HCT116 (cell line): ENCODE results near the gene ADD3. TPM values are rescaled to one million over a fixed set of nuclear protein-coding genes. Genes with fewer than 3 reads are reported as not detected.

ENCODE experiments used
- ATAC-seq: fragments of 200-7000 bp; cut with Tn5 transposase; 2 replicates; pipeline ENCODE4 v1.9.1; 2020; ENCODE audit warnings: mild to moderate bottlenecking, moderate library complexity
- BruUV-seq: library from RNA; stranded (reverse); fragments of 400-500 nt; replicated peaks from 2 replicates; lab custom pipeline; 2021; lab: Mats Ljungman, UMichigan
- CTCF ChIA-PET: fragments of 300-600 bp; sonication (Branson Sonifier 250); formaldehyde crosslinking; loops from one replicate; lab custom pipeline; 2021; ENCODE audit warnings: antibody characterized with exemption; lab: Charles Lee
- POLR2A ChIA-PET: fragments of 300-600, 350-600 bp; sonication (Branson Sonifier 250); formaldehyde crosslinking; loops from one replicate; lab custom pipeline; 2021; ENCODE audit warnings: antibody characterized with exemption; lab: Charles Lee
- RAD21 ChIA-PET, 2 experiments: fragments of 300-600 bp; sonication (Branson Sonifier 250); formaldehyde crosslinking; loops; one replicate each; lab custom pipeline; 2023; ENCODE audit warnings: low total read pairs in 2 of 2; ENCODE audit not compliant: uncharacterized antibody in 2 of 2, unreplicated experiment in 2 of 2, low non-redundant PET in 1 of 2; lab: Charles Lee
- DNase-seq: peaks from one replicate; pipeline ENCODE4 v3.0.0-alpha.2; 2010; ENCODE audit warnings: low read depth, low spot score
- H2AFZ ChIP-seq: fragments of 200-600 bp; shearing (Covaris generic), sonication (generic); 2 replicates; pipeline ENCODE4 v1.6.1; 2017; ENCODE audit warnings: low read depth, mixed run types, mixed read lengths, antibody characterized with exemption, low read length; ENCODE audit not compliant: poor library complexity, severe bottlenecking
- H3K27ac ChIP-seq: 2 replicates; pipeline ENCODE4 v1.5.1; 2012; ENCODE audit warnings: low read depth, low read length
- H3K27me3 ChIP-seq: fragments of 200-600 bp; sonication (generic); 2 replicates; pipeline ENCODE4 v1.6.1; 2016; ENCODE audit warnings: mixed run types, low read length, mixed read lengths; ENCODE audit not compliant: insufficient read depth
- H3K36me3 ChIP-seq, 2 experiments: fragments of 200-500 bp in 1 of 2; fragments of 200-600 bp in 1 of 2; sonication (Bioruptor generic) in 1 of 2; sonication (generic) in 1 of 2; 2 replicates each; pipeline versions ENCODE4 v1.5.1 to v1.6.1; 2014 to 2016; ENCODE audit warnings: low read length in 2 of 2, inconsistent platforms in 1 of 2, mixed read lengths in 1 of 2, mixed run types in 1 of 2; ENCODE audit not compliant: insufficient read depth in 2 of 2, control insufficient read depth in 1 of 2
- H3K4me1 ChIP-seq, 2 experiments: fragments of 200-600 bp in 1 of 2; sonication (generic) in 1 of 2; 2 replicates each; pipeline versions ENCODE4 v1.5.1 to v1.6.1; 2012 to 2017; ENCODE audit warnings: low read length in 2 of 2, inconsistent platforms in 1 of 2, mild to moderate bottlenecking in 1 of 2, mixed read lengths in 1 of 2, mixed run types in 1 of 2, moderate library complexity in 1 of 2; ENCODE audit not compliant: insufficient read depth in 2 of 2, control insufficient read depth in 1 of 2
- H3K4me2 ChIP-seq: fragments of 200-600 bp; sonication (generic); 2 replicates; pipeline ENCODE4 v1.6.1; 2017; ENCODE audit warnings: mixed run types, low read length, mixed read lengths
- H3K4me3 ChIP-seq, 2 experiments: fragments of 200-600 bp in 1 of 2; sonication (generic) in 1 of 2; replicated peaks in 1 of 2; 2 replicates each; pipeline ENCODE4 v1.5.1; 2011 to 2016; ENCODE audit warnings: low read length in 2 of 2, control low read depth in 1 of 2, low read depth in 1 of 2, mild to moderate bottlenecking in 1 of 2, mixed read lengths in 1 of 2, mixed run types in 1 of 2
- H3K79me2 ChIP-seq: fragments of 200-600 bp; sonication (generic); 2 replicates; pipeline ENCODE4 v1.6.1; 2017; ENCODE audit warnings: mild to moderate bottlenecking, mixed run types, low read length, moderate library complexity, mixed read lengths; ENCODE audit not compliant: insufficient read depth
- H3K9ac ChIP-seq: fragments of 200-600 bp; sonication (generic); 2 replicates; pipeline ENCODE4 v1.6.1; 2016; ENCODE audit warnings: low read length, mixed read lengths
- H3K9me2 ChIP-seq: fragments of 200-600 bp; sonication (generic), shearing (Covaris generic); 2 replicates; pipeline ENCODE4 v1.6.1; 2017; ENCODE audit warnings: mixed run types, mild to moderate bottlenecking, moderate library complexity; ENCODE audit not compliant: insufficient read depth
- H3K9me3 ChIP-seq, 2 experiments: fragments of 200-500 bp in 1 of 2; fragments of 200-600 bp in 1 of 2; sonication (Bioruptor generic) in 1 of 2; sonication (generic) in 1 of 2; 2 replicates each; pipeline ENCODE4 v1.6.1; 2014 to 2017; ENCODE audit warnings: low read length in 2 of 2, mixed read lengths in 2 of 2, inconsistent platforms in 1 of 2, low read depth in 1 of 2, mild to moderate bottlenecking in 1 of 2, mixed run types in 1 of 2, moderate library complexity in 1 of 2; ENCODE audit not compliant: control insufficient read depth in 1 of 2, insufficient read depth in 1 of 2
- H4K20me1 ChIP-seq: fragments of 200-600 bp; sonication (generic), shearing (Covaris generic); 2 replicates; pipeline ENCODE4 v1.6.1; 2017; ENCODE audit warnings: mixed run types, mild to moderate bottlenecking, moderate library complexity; ENCODE audit not compliant: insufficient read depth
- ATF3 ChIP-seq: IDR thresholded peaks from 2 replicates; pipeline ENCODE4 v1.6.1; 2012
- CBX3 ChIP-seq: IDR thresholded peaks from 2 replicates; pipeline ENCODE4 v1.6.1; 2012; ENCODE audit warnings: low read depth
- CEBPB ChIP-seq: IDR thresholded peaks from 2 replicates; pipeline ENCODE4 v1.6.1; 2012; ENCODE audit warnings: low read depth
- CTCF ChIP-seq, 3 experiments: fragments of 200-600 bp in 1 of 3; sonication (generic) in 1 of 3; IDR thresholded peaks in 2 of 3; conservative IDR thresholded peaks in 1 of 3; 2 replicates each; pipeline ENCODE4 v1.5.1; 2012 to 2017; ENCODE audit warnings: low read depth in 2 of 3, low read length in 2 of 3, antibody characterized with exemption in 1 of 3, borderline replicate concordance in 1 of 3, control low read depth in 1 of 3, mild to moderate bottlenecking in 1 of 3, mixed read lengths in 1 of 3, mixed run types in 1 of 3, moderate library complexity in 1 of 3; ENCODE audit not compliant: insufficient read depth in 1 of 3
- EGR1 ChIP-seq: IDR thresholded peaks from 2 replicates; pipeline ENCODE4 v1.6.1; 2012; ENCODE audit warnings: low read depth
- ELF1 ChIP-seq: IDR thresholded peaks from 2 replicates; pipeline ENCODE4 v1.6.1; 2012; ENCODE audit warnings: low read depth, borderline replicate concordance
- EZH2phosphoT487 ChIP-seq: fragments of 200-600 bp; IDR thresholded peaks from 2 replicates; pipeline ENCODE4 v1.6.1; 2018; ENCODE audit warnings: antibody characterized with exemption, borderline replicate concordance
- FOSL1 ChIP-seq: IDR thresholded peaks from 2 replicates; pipeline ENCODE4 v1.6.1; 2012; ENCODE audit warnings: low read depth
- JUND ChIP-seq: IDR thresholded peaks from 2 replicates; pipeline ENCODE4 v1.6.1; 2012
- MAX ChIP-seq: IDR thresholded peaks from 2 replicates; pipeline ENCODE4 v1.6.1; 2012
- POLR2A ChIP-seq: IDR thresholded peaks from 2 replicates; pipeline ENCODE4 v1.7.0; 2011; ENCODE audit warnings: borderline replicate concordance; ENCODE audit not compliant: insufficient read depth, insufficient read length; ENCODE audit errors: extremely low read depth
- POLR2AphosphoS5 ChIP-seq: IDR thresholded peaks from 2 replicates; pipeline ENCODE4 v1.6.1; 2011; ENCODE audit warnings: mild to moderate bottlenecking, low read depth, low read length, moderate library complexity
- RAD21 ChIP-seq: IDR thresholded peaks from 2 replicates; pipeline ENCODE4 v1.6.1; 2012; ENCODE audit warnings: low read depth, mild to moderate bottlenecking
- SIN3A ChIP-seq: IDR thresholded peaks from 2 replicates; pipeline ENCODE4 v1.6.1; 2012; ENCODE audit warnings: low read depth
- SP1 ChIP-seq: IDR thresholded peaks from 2 replicates; pipeline ENCODE4 v1.6.1; 2012; ENCODE audit warnings: low read depth
- TCF7L2 ChIP-seq: IDR thresholded peaks from 2 replicates; pipeline ENCODE4 v1.7.0; 2011; ENCODE audit warnings: borderline replicate concordance, inconsistent platforms; ENCODE audit not compliant: insufficient read depth, insufficient read length; ENCODE audit errors: extremely low read depth
- YY1 ChIP-seq: IDR thresholded peaks from 2 replicates; pipeline ENCODE4 v1.6.1; 2011; ENCODE audit warnings: low read length, low read depth, moderate library complexity, mild to moderate bottlenecking; ENCODE audit not compliant: insufficient replicate concordance; ENCODE audit errors: extremely low read depth
- ZBTB33 ChIP-seq: IDR thresholded peaks from 2 replicates; pipeline ENCODE4 v1.6.1; 2011; ENCODE audit warnings: mild to moderate bottlenecking, low read length, moderate library complexity; ENCODE audit not compliant: insufficient replicate concordance; ENCODE audit errors: extremely low read depth
- ZFX ChIP-seq: fragments of 450-650 bp; IDR thresholded peaks from 2 replicates; pipeline ENCODE4 v1.6.1; 2017
- ZNF274 ChIP-seq: fragments of 200-500 bp; sonication (Bioruptor generic); IDR thresholded peaks from 2 replicates; pipeline ENCODE4 v1.6.1; 2014; ENCODE audit warnings: mild to moderate bottlenecking, low read depth, low read length, inconsistent platforms
- intact Hi-C: fragments of 100-400 bp; cut with micrococcal nuclease; formaldehyde crosslinking; loops from 2 replicates; pipeline ENCODE4 v1.10.0; 2022
- total RNA-seq: library from RNA; stranded (reverse); gene quantifications from one replicate; pipeline ENCODE4 v1.2.1, GENCODE V29; 2021; ENCODE audit not compliant: unreplicated experiment

ADD3 gene
- total RNA-seq, 1 experiment from 2014 or later, result 41.1 TPM

GRCh38 chr10:110163841-110164240 is 156.1 kb downstream of the ADD3 start:
- Histone ChIP-seq H3K9me3 (no peaks in the 10 kb centered on the region), H2AFZ (no peak overlapping the region), H3K27me3 (peaks cover 8% of the 10 kb centered on the region; the same call in 1 of the 2 replicates), H3K4me1 (peaks cover 0 to 5% of the 10 kb centered on the region in 2 experiments; a peak in 2 of 4 replicates), H3K9ac (no peak overlapping the region), H3K27ac (no peak overlapping the region), H3K9me2 (no peaks in the 10 kb centered on the region), H3K4me2 (no peak overlapping the region), H3K36me3 (no peaks in the 10 kb centered on the region), H3K4me3 (no peak overlapping the region), H3K79me2 (no peaks in the 10 kb centered on the region), H4K20me1 (no peaks in the 10 kb centered on the region; the same call in 1 of the 2 replicates)
- intact Hi-C loops, result no loop called here
- DNase-seq, result no peak
- ChIA-PET RAD21 (no interaction called here), POLR2A (no interaction called here), CTCF (no interaction called here)
- BruUV-seq, result no TSS peak
- TF ChIP-seq SP1 (no peak), ELF1 (no peak), ATF3 (no peak), MAX (no peak), ZFX (no peak), POLR2AphosphoS5 (no peak), EZH2phosphoT487 (no peak), ZBTB33 (no peak), JUND (no peak), EGR1 (no peak), CBX3 (no peak), CTCF (IDR thresholded peaks at IDR 0.05 in 2 of 3, conservative IDR thresholded peaks at IDR 0.05 in 1 of 3; ENCODE audit: borderline replicate concordance in 1 of 3, insufficient read depth in 1 of 3, low read depth in 2 of 3, low read length in 2 of 3) (no peak), YY1 (no peak), SIN3A (no peak), TCF7L2 (no peak), ZNF274 (no peak), FOSL1 (no peak), POLR2A (no peak), CEBPB (no peak), RAD21 (no peak)
- ATAC-seq, result no peak
